IPS-18c (cell line): ENCODE results near the gene GPRC5A.

ENCODE experiments used
- H3K4me3 ChIP-seq: 2 replicates; pipeline ENCODE4 v1.7.0; 2013; ENCODE audit warnings: low read depth, mild to moderate bottlenecking, low read length, moderate library complexity; ENCODE audit not compliant: insufficient read depth
- H3K9me3 ChIP-seq: one replicate; pipeline ENCODE4 v1.6.1; 2013; ENCODE audit warnings: mild to moderate bottlenecking, low read length, moderate library complexity; ENCODE audit not compliant: control insufficient read depth, insufficient read depth

Gene GPRC5A

GRCh38 chr12:12881151-12881909 is 10.0 kb upstream of the GPRC5A start:
- no peak overlapping the region for H3K4me3 ChIP-seq
- H3K9me3 ChIP-seq = no peaks in the 10 kb centered on the region

DNA sequence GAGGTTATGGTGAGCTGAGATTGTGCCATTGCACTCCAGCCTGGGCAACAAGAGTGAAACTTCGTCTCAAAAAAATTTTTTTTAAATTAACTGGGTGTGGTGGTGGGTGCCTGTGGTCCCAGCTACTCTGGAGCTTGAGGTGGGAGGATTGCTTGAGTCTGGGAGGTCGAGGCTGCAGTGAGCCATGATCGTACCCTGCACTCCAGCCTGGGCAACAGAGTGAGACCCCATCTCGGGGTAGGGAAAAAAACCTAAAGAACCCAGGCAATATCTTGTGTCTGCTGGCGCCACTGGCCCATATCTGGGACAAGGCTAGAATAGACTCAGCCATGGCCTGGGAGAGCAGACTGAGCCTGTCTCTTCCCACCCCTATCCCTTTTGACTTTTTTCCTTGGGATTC is 9.1 kb upstream of the GPRC5A start:
- Histone ChIP-seq H3K9me3 (no peaks in the 10 kb centered on the region), H3K4me3 (no peak overlapping the region)

DNA sequence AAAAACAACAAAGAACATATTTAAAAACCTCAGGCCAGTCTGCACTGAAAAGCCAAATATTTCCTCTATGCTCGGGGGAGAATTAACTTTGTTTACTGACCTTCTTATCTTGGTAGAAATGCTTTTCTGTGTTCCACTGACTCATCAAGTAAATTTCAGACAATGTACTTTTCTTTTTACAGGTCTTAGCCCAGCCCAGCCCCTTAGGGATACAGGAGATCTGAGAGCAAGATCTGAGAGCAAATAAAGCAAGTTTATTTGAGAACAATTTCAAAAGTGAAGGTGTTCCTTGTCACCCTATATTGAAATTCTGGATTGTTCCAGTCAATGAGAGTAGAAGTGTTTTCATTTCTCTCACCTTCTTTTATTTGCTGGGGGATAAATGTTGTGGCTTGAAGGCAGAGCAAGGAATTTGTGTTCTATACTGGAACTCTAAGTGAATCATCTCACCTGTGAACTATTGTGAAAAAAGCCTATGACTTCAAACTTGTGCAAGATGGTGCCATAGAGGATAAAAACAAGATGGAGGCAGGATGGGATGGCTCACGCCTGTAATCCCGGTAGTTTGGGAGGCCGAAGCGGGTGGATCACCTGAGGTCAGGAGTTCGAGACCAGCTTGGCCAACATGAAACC is 7.9 kb upstream of the GPRC5A start:
- no peaks in the 10 kb centered on the region for H3K9me3 ChIP-seq
- no peak overlapping the region for H3K4me3 ChIP-seq

- Histone ChIP-seq H3K4me3 (no peak overlapping the region), H3K9me3 (no peaks in the 10 kb centered on the region)
Observed at GRCh38 chr12:12885096-12885792, 6.1 kb upstream of the GPRC5A start.

DNA sequence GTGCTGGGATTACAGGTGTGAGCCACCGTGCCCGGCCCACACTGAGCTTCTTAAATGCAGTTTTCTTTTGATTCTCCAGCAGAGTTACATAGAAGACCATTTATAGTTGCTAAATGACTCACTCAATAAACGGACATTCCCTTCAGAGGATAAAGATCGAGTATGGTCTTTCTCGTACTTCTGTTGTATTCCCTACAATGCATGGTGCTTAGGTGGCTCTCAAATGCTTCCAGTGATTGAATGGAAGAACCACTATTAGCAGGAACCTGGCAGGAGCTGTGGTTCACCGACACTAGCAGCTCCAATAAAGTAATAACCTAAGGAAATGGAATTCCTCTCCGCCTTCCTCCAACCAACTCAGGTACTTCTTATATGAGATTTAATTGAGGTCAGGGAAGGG is 3.9 kb upstream of the GPRC5A start:
- Histone ChIP-seq H3K4me3 (no peak overlapping the region), H3K9me3 (no peaks in the 10 kb centered on the region)

DNA sequence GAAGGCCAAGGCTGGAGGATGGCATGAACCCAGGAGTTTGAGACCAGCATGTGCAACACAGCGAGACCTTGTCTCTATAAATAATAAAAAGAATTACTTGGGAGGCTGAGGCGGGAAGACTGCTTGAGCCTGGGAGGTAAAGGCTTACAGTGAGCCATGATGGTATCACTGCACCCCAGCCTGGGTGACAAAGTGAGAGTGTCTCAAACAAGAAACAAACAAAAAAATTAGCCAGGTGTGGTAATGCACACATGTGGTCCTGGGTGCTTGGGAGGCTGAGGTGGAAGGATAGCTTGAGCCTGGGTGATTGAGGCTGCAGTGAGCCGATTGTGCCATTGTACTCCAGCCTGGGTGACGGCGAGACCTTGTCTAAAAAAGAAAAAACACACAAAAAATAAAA is 1.7 kb upstream of the GPRC5A start:
- Histone ChIP-seq H3K4me3 (no peak overlapping the region), H3K9me3 (no peaks in the 10 kb centered on the region)

GRCh38 chr12:12890543-12891079 is 751 bp upstream of the GPRC5A start:
- H3K9me3 ChIP-seq = no peaks in the 10 kb centered on the region
- peak overlapping the region; percentile 63 for H3K4me3 ChIP-seq

GRCh38 chr12:12891881-12892355 is 556 bp downstream of the GPRC5A start:
- Histone ChIP-seq H3K9me3 (no peaks in the 10 kb centered on the region), H3K4me3 (peak overlapping the region; percentile 63; the same call in 1 of the 2 replicates)

DNA sequence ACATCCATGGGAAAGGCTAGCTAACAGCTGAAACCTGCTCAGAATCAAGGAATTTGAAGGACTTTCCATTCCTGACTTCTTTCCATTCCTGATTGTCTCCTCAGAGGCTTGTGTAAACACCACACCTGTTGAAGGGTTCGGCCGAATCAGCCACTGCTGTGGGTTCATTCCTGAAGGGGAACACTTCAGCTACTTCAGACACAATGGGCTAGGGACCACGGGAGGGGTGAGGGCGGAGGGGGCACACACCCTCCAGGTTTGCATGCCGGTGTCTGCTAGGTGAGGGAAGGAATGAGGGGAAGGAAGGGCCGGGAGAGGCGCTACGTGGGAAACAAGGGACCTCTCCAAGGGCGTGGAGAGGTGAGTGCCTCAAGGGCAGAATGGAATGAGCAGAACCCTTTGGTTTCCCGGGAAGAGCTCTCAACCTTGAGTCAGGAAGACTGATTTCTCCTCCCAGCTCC is 1.3 kb downstream of the GPRC5A start:
- Histone ChIP-seq H3K4me3 (no peak overlapping the region), H3K9me3 (no peaks in the 10 kb centered on the region)

- Histone ChIP-seq H3K9me3 (peaks cover 2% of the 10 kb centered on the region), H3K4me3 (no peak overlapping the region)
Observed at GRCh38 chr12:12893438-12893837, 2.1 kb downstream of the GPRC5A start.

- Histone ChIP-seq H3K9me3 (peaks cover 2% of the 10 kb centered on the region), H3K4me3 (no peak overlapping the region)
Observed at GRCh38 chr12:12896260-12896659, 4.9 kb downstream of the GPRC5A start.

DNA sequence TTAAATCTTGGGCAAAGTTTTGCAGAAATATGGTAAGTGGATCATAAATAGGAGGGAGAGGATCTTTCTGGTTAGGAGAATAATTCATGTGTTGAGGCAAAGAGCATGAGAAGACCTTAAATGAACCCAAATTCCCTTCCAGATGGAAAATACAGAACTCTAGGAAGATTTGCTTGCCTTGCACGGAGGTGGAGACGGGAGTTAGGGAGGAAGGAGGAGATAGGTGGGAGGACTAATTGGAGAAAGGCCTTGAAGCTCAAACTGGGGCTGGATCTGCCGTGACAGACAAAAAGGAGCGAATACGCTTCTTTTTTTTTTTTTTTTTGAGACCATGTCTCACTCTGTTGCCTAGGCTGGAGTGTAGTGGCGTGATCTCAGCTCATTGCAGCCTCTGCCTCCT is 5.9 kb downstream of the GPRC5A start:
- Histone ChIP-seq H3K9me3 (peaks cover 2% of the 10 kb centered on the region), H3K4me3 (no peak overlapping the region)

GRCh38 chr12:12898136-12898717 is 6.9 kb downstream of the GPRC5A start:
- Histone ChIP-seq H3K4me3 (no peak overlapping the region), H3K9me3 (peaks cover 2% of the 10 kb centered on the region)

DNA sequence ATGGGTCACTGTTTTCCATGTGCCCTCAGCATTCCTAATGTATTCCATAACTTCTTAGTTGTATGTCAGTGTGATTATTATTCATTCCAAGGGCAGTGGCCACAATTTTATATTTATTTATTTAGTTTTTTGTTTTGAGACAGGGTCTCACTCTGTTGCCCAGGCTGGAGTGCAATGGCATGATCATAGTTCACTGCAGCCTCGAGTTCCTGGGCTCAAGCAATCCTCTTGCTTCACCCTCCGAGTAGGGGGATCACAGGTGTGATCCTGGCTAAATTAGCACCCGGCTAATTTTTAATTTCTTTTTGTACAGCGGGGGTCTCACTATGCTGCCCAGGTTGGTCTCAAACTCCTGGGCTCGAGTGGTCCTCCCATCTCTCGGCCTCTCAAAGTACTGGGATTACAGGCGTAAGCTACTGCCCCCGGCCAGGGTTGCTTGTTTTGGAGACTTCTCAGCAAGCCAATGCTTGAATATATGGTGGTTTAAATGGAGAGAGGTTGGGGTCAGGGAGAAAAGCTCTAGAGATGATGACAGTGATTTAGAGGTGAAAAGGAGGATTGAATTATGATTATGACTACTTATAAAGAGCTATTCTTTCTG is 7.6 kb downstream of the GPRC5A start:
- Histone ChIP-seq H3K4me3 (no peak overlapping the region), H3K9me3 (peaks cover 2% of the 10 kb centered on the region)

GRCh38 chr12:12899530-12900380 is 8.4 kb downstream of the GPRC5A start:
- Histone ChIP-seq H3K9me3 (peaks cover 2% of the 10 kb centered on the region), H3K4me3 (no peak overlapping the region)

- Histone ChIP-seq H3K4me3 (no peak overlapping the region), H3K9me3 (peaks cover 2% of the 10 kb centered on the region)
Observed at GRCh38 chr12:12900786-12901157, 9.4 kb downstream of the GPRC5A start.
